ENCODE results near the gene AUH.
"Not testable (repeated sequence)": the region's sequence is repeated elsewhere in the genome, so short reads cannot be mapped to it uniquely, and the experiment has no call there.

AUH gene

GRCh38 chr9:91199739-91200497, 161.8 kb downstream of the AUH start:
- no peak overlapping the region for H3K4me3 ChIP-seq (ENCODE audit: low read depth, low read length)
- no peak for TF ChIP-seq CTCF (IDR thresholded peaks at IDR 0.05; ENCODE audit: control insufficient read depth, extremely low read depth, insufficient read depth)
- DNase-seq (ENCODE audit: low read depth): no peak

GRCh38 chr9:91198881-91199280, 162.8 kb downstream of the AUH start:
- not testable (repeated sequence) for DNase-seq (ENCODE audit: low read depth); H3K4me3 ChIP-seq (ENCODE audit: low read depth, low read length)

GRCh38 chr9:91198405-91198804, 163.3 kb downstream of the AUH start:
- no peak for TF ChIP-seq CTCF (IDR thresholded peaks at IDR 0.05; ENCODE audit: control insufficient read depth, extremely low read depth, insufficient read depth)
- no peak overlapping the region for H3K4me3 ChIP-seq (ENCODE audit: low read depth, low read length)
- DNase-seq (ENCODE audit: low read depth): no peak

- TF ChIP-seq CTCF (IDR thresholded peaks at IDR 0.05; ENCODE audit: control insufficient read depth, extremely low read depth, insufficient read depth): no peak
- no peak overlapping the region for H3K4me3 ChIP-seq (ENCODE audit: low read depth, low read length)
- peak; percentile 17 for DNase-seq (ENCODE audit: low read depth)
Observed at GRCh38 chr9:91197232-91198181, 164.2 kb downstream of the AUH start.

- H3K4me3 ChIP-seq (ENCODE audit: low read depth, low read length): no peak overlapping the region
- TF ChIP-seq CTCF (IDR thresholded peaks at IDR 0.05; ENCODE audit: control insufficient read depth, extremely low read depth, insufficient read depth): no peak
- no peak for DNase-seq (ENCODE audit: low read depth)
Observed at GRCh38 chr9:91196103-91196950, 165.4 kb downstream of the AUH start.

- no peak for DNase-seq (ENCODE audit: low read depth)
- TF ChIP-seq CTCF (IDR thresholded peaks at IDR 0.05; ENCODE audit: control insufficient read depth, extremely low read depth, insufficient read depth): no peak
- H3K4me3 ChIP-seq (ENCODE audit: low read depth, low read length): no peak overlapping the region
Observed at GRCh38 chr9:91195372-91196012, 166.2 kb downstream of the AUH start.

All from LNCaP clone FGC (cell line).